IMR-90 (cell line): Measurements from ENCODE around the gene ISG20L2. TPM values are rescaled to one million over a fixed set of nuclear protein-coding genes. Genes with fewer than 3 reads are reported as not detected.
A peak's percentile ranks its signal among the peaks of the same experiment; 100 is the strongest.

Source experiments
- ATAC-seq: fragments of 200-7000 bp; cut with Tn5 transposase; 2 replicates; pipeline ENCODE4 v1.9.1; 2020; ENCODE audit warnings: low read depth, mild to moderate bottlenecking, moderate library complexity
- BruUV-seq: library from RNA; stranded (reverse); fragments of 400-500 nt; replicated peaks from 2 replicates; lab custom pipeline; 2021; lab: Mats Ljungman, UMichigan
- CTCF ChIA-PET: fragments of 300-600 bp; formaldehyde crosslinking; extraction: SDS; loops from one replicate; lab custom pipeline; 2021; ENCODE audit warnings: antibody characterized with exemption; lab: Yijun Ruan, JAX
- POLR2A ChIA-PET: fragments of 300-600 bp; sonication (Branson Sonifier 250); formaldehyde crosslinking; loops from one replicate; lab custom pipeline; 2022; ENCODE audit warnings: antibody characterized with exemption; ENCODE audit not compliant: unreplicated experiment; lab: Charles Lee
- DNase-seq: peaks from one replicate; pipeline ENCODE4 v3.0.0; 2013
- H2AFZ ChIP-seq: replicated peaks from 2 replicates; pipeline ENCODE3; 2013; ENCODE audit warnings: low read length, mild to moderate bottlenecking; ENCODE audit not compliant: poor library complexity
- H2AK5ac ChIP-seq: 2 replicates; pipeline ENCODE4 v1.6.1; 2013; ENCODE audit warnings: low read depth, low read length, inconsistent platforms
- H2AK9ac ChIP-seq: replicated peaks from 2 replicates; pipeline ENCODE3; 2013; ENCODE audit warnings: mild to moderate bottlenecking, low read depth, low read length, moderate library complexity; ENCODE audit not compliant: poor library complexity
- H2BK120ac ChIP-seq: 2 replicates; pipeline ENCODE4 v1.6.1; 2013; ENCODE audit warnings: low read depth, low read length, inconsistent platforms
- H2BK15ac ChIP-seq: 3 replicates; pipeline ENCODE4 v1.6.1; 2013; ENCODE audit warnings: low read depth, low read length, inconsistent platforms
- H2BK20ac ChIP-seq: 2 replicates; pipeline ENCODE4 v1.6.1; 2013; ENCODE audit warnings: low read depth, mild to moderate bottlenecking, inconsistent platforms, low read length, moderate library complexity
- H2BK5ac ChIP-seq: 2 replicates; pipeline ENCODE4 v1.6.1; 2013; ENCODE audit warnings: mild to moderate bottlenecking, low read depth, low read length, inconsistent platforms; ENCODE audit not compliant: poor library complexity, severe bottlenecking
- H3K14ac ChIP-seq: replicated peaks from 2 replicates; pipeline ENCODE4 v1.6.1; 2013; ENCODE audit warnings: low read depth, low read length, inconsistent platforms
- H3K18ac ChIP-seq: 2 replicates; pipeline ENCODE4 v1.6.1; 2013; ENCODE audit warnings: low read depth, low read length, control low read depth
- H3K23ac ChIP-seq: 2 replicates; pipeline ENCODE4 v1.6.1; 2013; ENCODE audit warnings: low read depth, low read length, inconsistent platforms
- H3K27ac ChIP-seq: 2 replicates; pipeline ENCODE4 v1.5.1; 2013; ENCODE audit warnings: mild to moderate bottlenecking, control low read depth, low read length; ENCODE audit not compliant: insufficient read depth
- H3K27me3 ChIP-seq: 2 replicates; pipeline ENCODE4 v1.6.1; 2013; ENCODE audit warnings: low read length; ENCODE audit not compliant: control insufficient read depth, insufficient read depth
- H3K36me3 ChIP-seq: 2 replicates; pipeline ENCODE4 v1.6.1; 2013; ENCODE audit warnings: low read length, mixed read lengths; ENCODE audit not compliant: control insufficient read depth, insufficient read depth
- H3K4ac ChIP-seq: 2 replicates; pipeline ENCODE4 v1.6.1; 2013; ENCODE audit warnings: low read depth, low read length, inconsistent platforms
- H3K4me1 ChIP-seq: 2 replicates; pipeline ENCODE4 v1.6.1; 2013; ENCODE audit warnings: low read length, mixed read lengths; ENCODE audit not compliant: control insufficient read depth, insufficient read depth
- H3K4me2 ChIP-seq: 2 replicates; pipeline ENCODE4 v1.6.1; 2013; ENCODE audit warnings: low read depth, mild to moderate bottlenecking, control low read depth, low read length, moderate library complexity
- H3K4me3 ChIP-seq: 2 replicates; pipeline ENCODE4 v1.5.1; 2013; ENCODE audit warnings: low read depth, mild to moderate bottlenecking, control low read depth, low read length, moderate library complexity; ENCODE audit not compliant: insufficient read depth
- H3K56ac ChIP-seq: 2 replicates; pipeline ENCODE4 v1.6.1; 2013; ENCODE audit warnings: low read length, inconsistent platforms; ENCODE audit not compliant: insufficient read depth; ENCODE audit errors: extremely low read depth
- H3K79me1 ChIP-seq, 2 experiments: 2 replicates each; pipeline ENCODE4 v1.6.1; 2013; ENCODE audit warnings: low read length in 2 of 2, inconsistent platforms in 1 of 2, low read depth in 1 of 2
- H3K9ac ChIP-seq: 2 replicates; pipeline ENCODE4 v1.6.1; 2013; ENCODE audit warnings: low read depth, low read length, control low read depth
- H3K9me1 ChIP-seq: 2 replicates; pipeline ENCODE4 v1.6.1; 2013; ENCODE audit warnings: low read length, inconsistent platforms; ENCODE audit not compliant: insufficient read depth
- H3K9me3 ChIP-seq: 2 replicates; pipeline ENCODE4 v1.6.1; 2013; ENCODE audit warnings: low read length; ENCODE audit not compliant: control insufficient read depth, insufficient read depth
- H4K20me1 ChIP-seq: 2 replicates; pipeline ENCODE4 v1.6.1; 2013; ENCODE audit warnings: low read length, inconsistent platforms; ENCODE audit not compliant: insufficient read depth
- H4K5ac ChIP-seq: 2 replicates; pipeline ENCODE4 v1.6.1; 2013; ENCODE audit warnings: mild to moderate bottlenecking, low read depth, low read length, control low read depth
- H4K8ac ChIP-seq, 2 experiments: 2 replicates each; pipeline ENCODE4 v1.6.1; 2013; ENCODE audit warnings: low read depth in 2 of 2, low read length in 2 of 2, control low read depth in 1 of 2, inconsistent platforms in 1 of 2
- H4K91ac ChIP-seq: 2 replicates; pipeline ENCODE4 v1.6.1; 2013; ENCODE audit warnings: low read depth, low read length, inconsistent platforms; ENCODE audit not compliant: insufficient read depth
- BHLHE40 ChIP-seq: fragments of 150-350 bp; IDR thresholded peaks from 2 replicates; pipeline ENCODE4 v1.6.1; 2016; ENCODE audit warnings: mild to moderate bottlenecking, low read depth, low read length
- CEBPB ChIP-seq: IDR thresholded peaks from 2 replicates; pipeline ENCODE4 v1.6.1; 2012; ENCODE audit warnings: low read depth, low read length, improper control_type of control experiment
- CHD1 ChIP-seq: IDR thresholded peaks from 2 replicates; pipeline ENCODE4 v1.6.1; 2012; ENCODE audit warnings: low read depth, low read length, improper control_type of control experiment
- CTCF ChIP-seq: conservative IDR thresholded peaks from 2 replicates; pipeline ENCODE4 v1.5.1; 2012; ENCODE audit warnings: mild to moderate bottlenecking, low read depth, low read length, improper control_type of control experiment
- ELK1 ChIP-seq: fragments of 150-350 bp; IDR thresholded peaks from 2 replicates; pipeline ENCODE4 v1.6.1; 2016; ENCODE audit warnings: low read depth, mild to moderate bottlenecking, low read length, moderate library complexity, borderline replicate concordance
- FOS ChIP-seq: fragments of 150-350 bp; IDR thresholded peaks from 2 replicates; pipeline ENCODE4 v1.6.1; 2016; ENCODE audit warnings: low read depth, low read length
- MAFK ChIP-seq: IDR thresholded peaks from 2 replicates; pipeline ENCODE4 v1.6.1; 2012; ENCODE audit warnings: low read depth, low read length, improper control_type of control experiment
- MAZ ChIP-seq: IDR thresholded peaks from 2 replicates; pipeline ENCODE4 v1.6.1; 2012; ENCODE audit warnings: low read depth, mild to moderate bottlenecking, low read length, improper control_type of control experiment, moderate library complexity, borderline replicate concordance
- MXI1 ChIP-seq: IDR thresholded peaks from 2 replicates; pipeline ENCODE4 v1.6.1; 2012; ENCODE audit warnings: low read depth, mild to moderate bottlenecking, low read length, moderate library complexity, borderline replicate concordance
- NFE2L2 ChIP-seq: fragments of 150-350 bp; IDR thresholded peaks from 2 replicates; pipeline ENCODE4 v1.6.1; 2016; ENCODE audit warnings: low read depth, mild to moderate bottlenecking, low read length
- POLR2A ChIP-seq: IDR thresholded peaks from 2 replicates; pipeline ENCODE4 v1.6.1; 2012; ENCODE audit warnings: mild to moderate bottlenecking, low read depth, low read length
- RAD21 ChIP-seq: IDR thresholded peaks from 2 replicates; pipeline ENCODE4 v1.6.1; 2012; ENCODE audit warnings: low read length, improper control_type of control experiment
- RCOR1 ChIP-seq: IDR thresholded peaks from 2 replicates; pipeline ENCODE4 v1.6.1; 2012; ENCODE audit warnings: mild to moderate bottlenecking, low read length, improper control_type of control experiment; ENCODE audit not compliant: insufficient replicate concordance
- RFX5 ChIP-seq: IDR thresholded peaks from 2 replicates; pipeline ENCODE4 v1.8.0; 2012; ENCODE audit warnings: low read depth, mild to moderate bottlenecking, low read length, moderate library complexity
- SMC3 ChIP-seq: fragments of 150-350 bp; IDR thresholded peaks from 2 replicates; pipeline ENCODE4 v1.6.1; 2016; ENCODE audit warnings: low read depth, mild to moderate bottlenecking, antibody characterized with exemption, low read length, moderate library complexity
- WGBS, 2 experiments: methylation state at CpG; one replicate each; pipeline versions ENCODE4 v1.1.5 to v1.1.7; 2013; ENCODE audit warnings: missing lambda C conversion rate in 2 of 2; ENCODE audit not compliant: insufficient read length in 1 of 2; ENCODE audit errors: extremely low coverage in 2 of 2; 5-methylcytosine and 5-hydroxymethylcytosine counted together
- dilution Hi-C: fragments of 300-500 bp; cut with HindIII; formaldehyde crosslinking; loops from one replicate; pipeline ENCODE4 v1.14.3; 2018; ENCODE audit warnings: low sequenced_read_pairs; ENCODE audit not compliant: unreplicated experiment
- in situ Hi-C: fragments of 300-500 bp; cut with MboI; formaldehyde crosslinking; loops from 3 replicates; pipeline ENCODE4 v1.14.3; 2019; ENCODE audit warnings: low sequenced_read_pairs, inconsistent platforms, mixed read lengths
- intact Hi-C: fragments of 100-400 bp; cut with micrococcal nuclease; formaldehyde crosslinking; loops from 2 replicates; pipeline ENCODE4 v1.10.0; 2022
- polyA plus RNA-seq, 3 experiments: library from polyadenylated mRNA; depleted of rRNA; stranded (reverse); fragments of >200 nt; gene quantifications; 2 replicates each; pipeline ENCODE4 v1.2.3, GENCODE V29; 2012; ENCODE audit warnings: low replicate concordance in 1 of 3
- total RNA-seq: library from RNA; depleted of rRNA; stranded (reverse); fragments of >200 nt; gene quantifications from 2 replicates; pipeline ENCODE4 v1.2.3, GENCODE V29; 2012

The ISG20L2 gene
- total and polyA plus RNA-seq, 2 of the 4 experiments (the other 2 are of a cell fraction) = 17.0 to 27.3 TPM

GRCh38 chr1:156725683-156726280, 2.8 kb downstream of the ISG20L2 start:
- CTCF ChIA-PET = interaction anchor here (0.6 to 6.3 kb wide), 27 partner anchors 8 to 204 kb away, joined by 3 to 104 read pairs (median 5); partner anchors contain the start of genes CRABP2, HAPLN2, NES and NTRK1
- 24% methylated on average over 12 of the region's 18 CpGs; no CpG with 5 or more reads in 1 of the 2 experiments for WGBS, 2 experiments
- H3K9me3 ChIP-seq = no peaks in the 10 kb centered on the region
- peak; percentile 89 for DNase-seq
- peak overlapping the region; percentile 86 for H2AK9ac ChIP-seq
- BruUV-seq = no TSS peak
- no peaks in the 10 kb centered on the region for H3K27me3 ChIP-seq
- peak overlapping the region; percentile 85 for H3K4me2 ChIP-seq
- H4K8ac ChIP-seq = no peak overlapping the region; a peak in 1 of 4 replicates
- ATAC-seq = peak; percentile 69
- H3K56ac ChIP-seq = no peak overlapping the region
- H3K79me1 ChIP-seq = peaks cover 28 to 80% of the 10 kb centered on the region in 2 experiments
- no peak overlapping the region for H2BK15ac ChIP-seq
- dilution Hi-C loops = no loop called here
- peak overlapping the region; percentile 38; the same call in 1 of the 2 replicates for H3K9ac ChIP-seq
- no peak overlapping the region for H2BK5ac ChIP-seq
- H2AK5ac ChIP-seq = peak overlapping the region; percentile 37
- H4K20me1 ChIP-seq = peaks cover 40% of the 10 kb centered on the region
- H3K4ac ChIP-seq = no peak overlapping the region
- H3K27ac ChIP-seq = no peak overlapping the region
- H2BK20ac ChIP-seq = no peak overlapping the region
- no peak overlapping the region for H4K5ac ChIP-seq
- peak overlapping the region; percentile 55 for H2AFZ ChIP-seq
- no peak overlapping the region for H3K23ac ChIP-seq
- H2BK120ac ChIP-seq = no peak overlapping the region
- in situ Hi-C loops = no loop called here
- H3K14ac ChIP-seq = no peak overlapping the region
- intact Hi-C loops = loop anchor here (1.0 to 10.0 kb wide), 8 partner anchors 17 to 221 kb away; partner anchors contain the start of genes LRRC71, MEF2D, NTRK1 and PRCC
- H3K4me3 ChIP-seq = peak overlapping the region; percentile 21; the same call in 1 of the 2 replicates
- POLR2A ChIA-PET = interaction anchor here (0.7 to 1.2 kb wide), 2 partner anchors 49 to 202 kb away, joined by 3 read pairs; no protein-coding TSS in a partner anchor
- no peak overlapping the region for H3K18ac ChIP-seq
- H3K4me1 ChIP-seq = peaks cover 8% of the 10 kb centered on the region
- H3K9me1 ChIP-seq = peaks cover 8% of the 10 kb centered on the region; the same call in 1 of the 2 replicates
- no peak overlapping the region for H4K91ac ChIP-seq
- peaks cover 30% of the 10 kb centered on the region for H3K36me3 ChIP-seq
- TF ChIP-seq FOS (no peak), POLR2A (peak; percentile 51; the same call in 1 of the 2 replicates), NFE2L2 (no peak), MAFK (no peak), MAZ (peak; percentile 89; the same call in 1 of the 2 replicates), CHD1 (no peak), ELK1 (no peak), BHLHE40 (no peak), RAD21 (peak; percentile 96), SMC3 (peak; percentile 97), RCOR1 (no peak), MXI1 (peak; percentile 77), RFX5 (no peak), CTCF (peak; percentile 97), CEBPB (no peak)
